Endothelial cell of umbilical vein (primary cell): Measurements from ENCODE around the gene TARBP1. TPM values are rescaled to one million over a fixed set of nuclear protein-coding genes. Genes with fewer than 3 reads are reported as not detected.

Experiments
- BruUV-seq: library from RNA; stranded (reverse); fragments of 400-500 nt; replicated peaks from 2 replicates; lab custom pipeline; 2021; lab: Mats Ljungman, UMichigan
- CTCF ChIA-PET: fragments of 300-600, 350-600 bp; sonication (Branson Sonifier 250); formaldehyde crosslinking; loops from one replicate; lab custom pipeline; 2021; ENCODE audit warnings: antibody characterized with exemption, inconsistent platforms; lab: Charles Lee
- POLR2A ChIA-PET: fragments of 300-600, 350-600 bp; sonication (Branson Sonifier 250); formaldehyde crosslinking; loops from one replicate; lab custom pipeline; 2021; ENCODE audit warnings: antibody characterized with exemption, inconsistent platforms; lab: Charles Lee
- DNase-seq: peaks from one replicate; pipeline ENCODE4 v3.0.0-alpha.2; 2011; ENCODE audit warnings: low read depth, low spot score
- FAIRE-seq: peaks from 2 replicates; lab custom pipeline; 2011; peaks lifted over from hg19 to GRCh38; lab: Jason Lieb, UNC
- H2AFZ ChIP-seq: 2 replicates; pipeline ENCODE4 v1.6.0; 2012; ENCODE audit warnings: low read depth, low read length, control low read depth, inconsistent platforms
- H3K27ac ChIP-seq: 2 replicates; pipeline ENCODE4 v1.5.1; 2011; ENCODE audit warnings: low read depth, mild to moderate bottlenecking, control low read depth, low read length, moderate library complexity; ENCODE audit not compliant: insufficient read depth
- H3K27me3 ChIP-seq, 2 experiments: 2 replicates each; pipeline versions ENCODE4 v1.6.0 to v1.6.1; 2011; ENCODE audit warnings: low read length in 2 of 2, mixed read lengths in 1 of 2; ENCODE audit not compliant: control insufficient read depth in 2 of 2, insufficient read depth in 2 of 2
- H3K36me3 ChIP-seq, 2 experiments: 2 replicates in 1 of 2; 3 replicates in 1 of 2; pipeline ENCODE4 v1.5.1; 2011; ENCODE audit warnings: low read length in 2 of 2, mild to moderate bottlenecking in 1 of 2, moderate library complexity in 1 of 2; ENCODE audit not compliant: control insufficient read depth in 2 of 2, insufficient read depth in 2 of 2; ENCODE audit errors: extremely low read depth in 1 of 2
- H3K4me1 ChIP-seq: 3 replicates; pipeline ENCODE4 v1.5.1; 2011; ENCODE audit warnings: mild to moderate bottlenecking, low read length; ENCODE audit not compliant: control insufficient read depth, insufficient read depth; ENCODE audit errors: extremely low read depth
- H3K4me2 ChIP-seq: 2 replicates; pipeline ENCODE4 v1.6.1; 2011; ENCODE audit warnings: low read length, control low read depth, mixed read lengths; ENCODE audit not compliant: insufficient read depth
- H3K4me3 ChIP-seq, 3 experiments: fragments of 200-600 bp in 1 of 3; sonication (generic), shearing (Covaris generic) in 1 of 3; replicated peaks in 1 of 3; 2 replicates each; pipeline ENCODE4 v1.5.1; 2011 to 2016; ENCODE audit warnings: control low read depth in 3 of 3, low read length in 3 of 3, mild to moderate bottlenecking in 2 of 3, inconsistent platforms in 1 of 3, low read depth in 1 of 3, moderate library complexity in 1 of 3; ENCODE audit not compliant: insufficient read depth in 1 of 3
- H3K79me2 ChIP-seq: 2 replicates; pipeline ENCODE4 v1.6.0; 2012; ENCODE audit warnings: low read length, inconsistent platforms; ENCODE audit not compliant: control insufficient read depth, insufficient read depth
- H3K9ac ChIP-seq: replicated peaks from 2 replicates; pipeline ENCODE3; 2011; ENCODE audit warnings: low read length, control low read depth; ENCODE audit not compliant: insufficient read depth; ENCODE audit errors: extremely low read depth
- H3K9me1 ChIP-seq: replicated peaks from 3 replicates; pipeline ENCODE4 v1.6.0; 2011; ENCODE audit warnings: mild to moderate bottlenecking, low read length; ENCODE audit not compliant: control insufficient read depth, insufficient read depth; ENCODE audit errors: extremely low read depth
- H3K9me3 ChIP-seq: replicated peaks from 2 replicates; pipeline ENCODE4 v1.5.1; 2012; ENCODE audit warnings: low read length, inconsistent platforms; ENCODE audit not compliant: control insufficient read depth, insufficient read depth
- H4K20me1 ChIP-seq: replicated peaks from 2 replicates; pipeline ENCODE3; 2011; ENCODE audit warnings: mild to moderate bottlenecking, low read length; ENCODE audit not compliant: control insufficient read depth, insufficient read depth; ENCODE audit errors: extremely low read depth
- EZH2 ChIP-seq: IDR thresholded peaks from 2 replicates; pipeline ENCODE4 v1.6.1; 2012; ENCODE audit warnings: borderline replicate concordance, low read depth, mild to moderate bottlenecking, moderate library complexity, low read length, inconsistent platforms; ENCODE audit not compliant: severe bottlenecking
- FOS ChIP-seq: IDR thresholded peaks from 2 replicates; pipeline ENCODE4 v1.6.1; 2011; ENCODE audit warnings: mild to moderate bottlenecking, low read length, moderate library complexity, borderline replicate concordance; ENCODE audit not compliant: insufficient read depth
- GATA2 ChIP-seq: IDR thresholded peaks from 2 replicates; pipeline ENCODE4 v1.7.0; 2011; ENCODE audit warnings: low read depth, mild to moderate bottlenecking, moderate library complexity, mixed read lengths, low read length; ENCODE audit not compliant: insufficient read length, insufficient read depth
- JUN ChIP-seq: IDR thresholded peaks from 2 replicates; pipeline ENCODE4 v1.6.1; 2011; ENCODE audit warnings: borderline replicate concordance, low read depth; ENCODE audit not compliant: insufficient read length, insufficient read depth
- MAX ChIP-seq: IDR thresholded peaks from 2 replicates; pipeline ENCODE4 v1.6.1; 2011; ENCODE audit not compliant: insufficient read depth, insufficient read length
- MYC ChIP-seq: IDR thresholded peaks from one replicate; pipeline ENCODE4 v1.6.1; 2011; ENCODE audit warnings: mild to moderate bottlenecking, low read depth, low read length
- POLR2A ChIP-seq: IDR thresholded peaks from 2 replicates; pipeline ENCODE4 v1.6.1; 2012; ENCODE audit warnings: low read depth, mild to moderate bottlenecking, control low read depth, low read length
- POLR2AphosphoS5 ChIP-seq: IDR thresholded peaks from 2 replicates; pipeline ENCODE4 v1.6.1; 2012; ENCODE audit warnings: low read depth, mild to moderate bottlenecking, control low read depth, low read length, moderate library complexity; ENCODE audit not compliant: insufficient read depth
- dilution Hi-C: fragments of 300-500 bp; cut with MboI; formaldehyde crosslinking; loops from one replicate; pipeline ENCODE4 v1.15.0; 2019; ENCODE audit warnings: low sequenced_read_pairs; ENCODE audit not compliant: extremely low pct_ligation_motif_present
- intact Hi-C: fragments of 100-400 bp; cut with micrococcal nuclease; formaldehyde crosslinking; loops from one replicate; pipeline ENCODE4 v1.10.0; 2022
- polyA plus RNA-seq, 4 experiments: library from polyadenylated mRNA; depleted of rRNA in 3 of 4; stranded (reverse) in 3 of 4; unstranded in 1 of 4; fragments of >200 nt; gene quantifications; 2 replicates each; pipeline versions ENCODE4 v1.2.1 to v1.2.3, GENCODE V29; 2011 to 2012; ENCODE audit warnings: missing spikeins in 1 of 4
- total RNA-seq: library from RNA; stranded (reverse); gene quantifications from 2 replicates; pipeline ENCODE4 v1.2.3, GENCODE V29; 2021
- TF ChIP-seq, protein P1 (sequence below), 2 donors: IDR thresholded peaks; 1 replicate in 1 of 2; 2 replicates in 1 of 2; pipeline ENCODE4 v1.5.1; 2011; ENCODE audit warnings: low read length in 2 of 2, mild to moderate bottlenecking in 2 of 2, moderate library complexity in 2 of 2, control low read depth in 1 of 2, inconsistent platforms in 1 of 2, low read depth in 1 of 2; ENCODE audit not compliant: insufficient read depth in 1 of 2; ENCODE audit errors: extremely low read depth in 1 of 2

The TARBP1 gene
- total and polyA plus RNA-seq, 2 donors (not counting 3 experiments of a cell fraction or from before 2014, with no cell fraction given), result 17.3 to 23.4 TPM

DNA sequence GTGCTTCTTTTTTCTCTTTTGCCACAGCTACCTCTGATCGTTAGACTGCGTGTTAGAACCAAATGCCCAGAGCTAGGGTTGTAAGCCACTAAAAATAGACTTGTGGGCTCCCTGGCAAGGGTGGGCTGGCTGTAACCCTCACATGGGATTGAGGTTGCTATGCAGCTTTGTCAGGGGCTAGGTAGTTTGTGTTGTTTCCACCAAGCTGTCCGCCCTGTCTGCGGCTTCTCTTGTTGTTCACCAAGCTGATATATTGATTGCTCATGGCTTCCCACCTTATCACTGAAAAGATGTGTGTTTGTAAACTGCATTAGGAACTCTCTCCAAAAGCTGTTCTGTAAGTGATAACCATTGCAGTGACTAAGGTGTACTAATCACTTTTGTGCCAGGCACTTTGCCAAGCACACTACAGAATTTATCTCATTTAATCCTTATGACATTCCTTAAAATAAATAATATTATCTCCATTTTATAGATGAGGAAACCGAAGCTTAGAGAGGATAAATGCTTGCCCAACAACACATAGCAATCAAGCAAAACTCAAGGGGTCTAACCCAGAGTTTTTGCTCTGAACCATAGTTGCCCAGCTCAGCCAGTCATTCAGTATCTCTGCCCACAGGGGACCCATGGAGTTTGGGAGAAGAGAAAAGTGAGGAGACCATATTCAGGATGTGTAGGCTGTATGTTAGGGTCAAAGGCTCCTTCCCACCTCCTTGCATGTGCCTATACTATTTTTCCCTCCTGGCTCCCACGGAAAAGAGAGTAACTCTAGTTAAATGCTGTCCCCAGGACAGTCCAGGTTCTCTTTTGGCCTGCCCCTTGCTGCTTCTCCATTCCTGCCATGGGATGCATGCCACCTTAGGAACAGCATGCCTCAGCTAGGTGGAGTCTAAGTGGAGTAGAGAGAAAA lies 42.2 kb upstream of the TARBP1 start:
- Histone ChIP-seq H3K9me3 (no peaks in the 10 kb centered on the region), H3K4me1 (peaks cover 12% of the 10 kb centered on the region), H3K79me2 (no peaks in the 10 kb centered on the region), H3K4me3 (no peak overlapping the region), H3K4me2 (no peak overlapping the region), H4K20me1 (no peaks in the 10 kb centered on the region), H3K36me3 (no peaks in the 10 kb centered on the region), H3K9ac (no peak overlapping the region), H3K27ac (no peak overlapping the region), H3K9me1 (no peaks in the 10 kb centered on the region), H3K27me3 (no peaks in the 10 kb centered on the region), H2AFZ (no peak overlapping the region)
- FAIRE-seq (no peak), DNase-seq (no peak)
- dilution Hi-C loops (no loop called here), intact Hi-C loops (no loop called here)
- no TSS peak for BruUV-seq
- ChIA-PET POLR2A (no interaction called here), CTCF (interaction anchor here (1.1 to 1.3 kb wide), 2 partner anchors 10 to 23 kb away, joined by 3 read pairs; no protein-coding TSS in a partner anchor)
- TF ChIP-seq EZH2 (no peak), GATA2 (no peak), MYC (no peak), POLR2A (no peak), JUN (no peak), POLR2AphosphoS5 (no peak), MAX (no peak), FOS (no peak)
- TF ChIP-seq, protein P1, sequence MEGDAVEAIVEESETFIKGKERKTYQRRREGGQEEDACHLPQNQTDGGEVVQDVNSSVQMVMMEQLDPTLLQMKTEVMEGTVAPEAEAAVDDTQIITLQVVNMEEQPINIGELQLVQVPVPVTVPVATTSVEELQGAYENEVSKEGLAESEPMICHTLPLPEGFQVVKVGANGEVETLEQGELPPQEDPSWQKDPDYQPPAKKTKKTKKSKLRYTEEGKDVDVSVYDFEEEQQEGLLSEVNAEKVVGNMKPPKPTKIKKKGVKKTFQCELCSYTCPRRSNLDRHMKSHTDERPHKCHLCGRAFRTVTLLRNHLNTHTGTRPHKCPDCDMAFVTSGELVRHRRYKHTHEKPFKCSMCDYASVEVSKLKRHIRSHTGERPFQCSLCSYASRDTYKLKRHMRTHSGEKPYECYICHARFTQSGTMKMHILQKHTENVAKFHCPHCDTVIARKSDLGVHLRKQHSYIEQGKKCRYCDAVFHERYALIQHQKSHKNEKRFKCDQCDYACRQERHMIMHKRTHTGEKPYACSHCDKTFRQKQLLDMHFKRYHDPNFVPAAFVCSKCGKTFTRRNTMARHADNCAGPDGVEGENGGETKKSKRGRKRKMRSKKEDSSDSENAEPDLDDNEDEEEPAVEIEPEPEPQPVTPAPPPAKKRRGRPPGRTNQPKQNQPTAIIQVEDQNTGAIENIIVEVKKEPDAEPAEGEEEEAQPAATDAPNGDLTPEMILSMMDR (IDR thresholded peaks at IDR 0.05; ENCODE audit: extremely low read depth in 1 of 2, insufficient read depth in 1 of 2, low read depth in 1 of 2, low read length in 2 of 2), result no peak
